ENCODE data around the gene KCNH2.

DNA sequence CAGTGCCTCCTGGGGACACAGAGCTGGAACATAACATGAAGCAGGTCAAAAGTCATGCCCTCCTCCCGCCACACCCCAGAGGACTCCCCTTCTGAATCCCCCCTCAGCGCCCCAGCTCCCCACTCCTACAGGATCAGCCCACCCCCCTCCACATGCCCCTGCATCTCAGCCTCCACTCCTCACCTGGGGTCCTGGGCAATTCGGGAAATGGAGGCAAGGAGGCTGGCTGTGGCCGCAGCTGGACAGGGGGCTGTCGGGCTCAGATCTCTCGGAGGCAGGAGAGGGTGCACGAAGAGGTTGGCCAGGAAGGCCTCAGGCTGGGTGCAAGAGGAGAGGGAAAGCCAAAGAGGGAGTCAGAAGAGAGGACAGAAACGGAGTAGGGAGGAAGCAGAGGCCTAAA, 38.4 kb upstream of the KCNH2 start:
- TF ChIP-seq, protein P1, sequence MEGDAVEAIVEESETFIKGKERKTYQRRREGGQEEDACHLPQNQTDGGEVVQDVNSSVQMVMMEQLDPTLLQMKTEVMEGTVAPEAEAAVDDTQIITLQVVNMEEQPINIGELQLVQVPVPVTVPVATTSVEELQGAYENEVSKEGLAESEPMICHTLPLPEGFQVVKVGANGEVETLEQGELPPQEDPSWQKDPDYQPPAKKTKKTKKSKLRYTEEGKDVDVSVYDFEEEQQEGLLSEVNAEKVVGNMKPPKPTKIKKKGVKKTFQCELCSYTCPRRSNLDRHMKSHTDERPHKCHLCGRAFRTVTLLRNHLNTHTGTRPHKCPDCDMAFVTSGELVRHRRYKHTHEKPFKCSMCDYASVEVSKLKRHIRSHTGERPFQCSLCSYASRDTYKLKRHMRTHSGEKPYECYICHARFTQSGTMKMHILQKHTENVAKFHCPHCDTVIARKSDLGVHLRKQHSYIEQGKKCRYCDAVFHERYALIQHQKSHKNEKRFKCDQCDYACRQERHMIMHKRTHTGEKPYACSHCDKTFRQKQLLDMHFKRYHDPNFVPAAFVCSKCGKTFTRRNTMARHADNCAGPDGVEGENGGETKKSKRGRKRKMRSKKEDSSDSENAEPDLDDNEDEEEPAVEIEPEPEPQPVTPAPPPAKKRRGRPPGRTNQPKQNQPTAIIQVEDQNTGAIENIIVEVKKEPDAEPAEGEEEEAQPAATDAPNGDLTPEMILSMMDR (IDR thresholded peaks at IDR 0.05): no peak
- TF ChIP-seq POLR2AphosphoS5 (IDR thresholded peaks at IDR 0.05) (no peak), POLR2A (IDR thresholded peaks at IDR 0.05) (no peak)
